GM13977 (cell line): Measurements from ENCODE around the gene OR5A2.

Experiments
- DNase-seq: peaks from one replicate; pipeline ENCODE4 v3.0.0; 2012; ENCODE audit warnings: low spot score
- CTCF ChIP-seq: IDR thresholded peaks from 2 replicates; pipeline ENCODE4 v1.5.1; 2012; ENCODE audit warnings: mild to moderate bottlenecking, control low read depth; ENCODE audit not compliant: insufficient read depth; ENCODE audit errors: extremely low read depth, missing control alignments
- in situ Hi-C: fragments of 300-500 bp; cut with MboI; formaldehyde crosslinking; loops from one replicate; pipeline ENCODE4 v1.12.0; 2022; ENCODE audit warnings: low sequenced_read_pairs, low pct_unique_long_range_greater_than_20kb, mixed read lengths, inconsistent platforms; ENCODE audit not compliant: unreplicated experiment

Gene OR5A2

GRCh38 chr11:59423835-59424234, 2.4 kb downstream of the OR5A2 start:
- in situ Hi-C loops: no loop called here
- no peak for DNase-seq
- TF ChIP-seq CTCF: no peak

- no peak for TF ChIP-seq CTCF
- in situ Hi-C loops: no loop called here
These were observed 8.1 kb downstream of the OR5A2 start for GRCh38 chr11:59418156-59418555.

GRCh38 chr11:59417023-59417422, 9.2 kb downstream of the OR5A2 start:
- in situ Hi-C loops: no loop called here

More at GRCh38 chr11:59418156-59418555, 8.1 kb downstream of the OR5A2 start:
- no peak for DNase-seq

GRCh38 chr11:59416613-59417012, 9.6 kb downstream of the OR5A2 start:
- in situ Hi-C loops: no loop called here
- DNase-seq: no peak
- TF ChIP-seq CTCF: no peak

More at GRCh38 chr11:59417023-59417422, 9.2 kb downstream of the OR5A2 start:
- TF ChIP-seq CTCF: no peak
- no peak for DNase-seq

GRCh38 chr11:59415111-59415510, 11.1 kb downstream of the OR5A2 start:
- in situ Hi-C loops: no loop called here
- DNase-seq: no peak
- TF ChIP-seq CTCF: no peak

- DNase-seq: no peak
- TF ChIP-seq CTCF: no peak
- in situ Hi-C loops: no loop called here
These were observed 12.6 kb downstream of the OR5A2 start for GRCh38 chr11:59413646-59414045.

GRCh38 chr11:59403546-59403945, 22.7 kb downstream of the OR5A2 start:
- in situ Hi-C loops: no loop called here
- no peak for TF ChIP-seq CTCF

More at GRCh38 chr11:59403546-59403945, 22.7 kb downstream of the OR5A2 start:
- DNase-seq: no peak
